ENCODE results near the gene FNDC3B.

FNDC3B gene

GRCh38 chr3:172390792-172391191 lies 351.4 kb downstream of the FNDC3B start:
- TF ChIP-seq CTCF (IDR thresholded peaks at IDR 0.05): no peak
- peaks cover 23% of the 10 kb centered on the region for H3K36me3 ChIP-seq
- no peaks in the 10 kb centered on the region for H3K9me3 ChIP-seq
- H3K27ac ChIP-seq: no peak overlapping the region
- no peaks in the 10 kb centered on the region for H3K27me3 ChIP-seq
- peaks cover 0 to 9% of the 10 kb centered on the region in 2 experiments for H3K4me1 ChIP-seq (ENCODE audit: control insufficient read depth in 1 of 2, insufficient read depth in 1 of 2, low read depth in 1 of 2, low read length in 1 of 2)
- H3K4me3 ChIP-seq (ENCODE audit: low read depth in 1 of 2, low read length in 1 of 2): no peak overlapping the region

- H3K4me1 ChIP-seq (ENCODE audit: control insufficient read depth in 1 of 2, insufficient read depth in 1 of 2, low read depth in 1 of 2, low read length in 1 of 2): peaks cover 0 to 9% of the 10 kb centered on the region in 2 experiments
- H3K9me3 ChIP-seq: no peaks in the 10 kb centered on the region
- TF ChIP-seq CTCF (IDR thresholded peaks at IDR 0.05): no peak
- peaks cover 27% of the 10 kb centered on the region for H3K36me3 ChIP-seq
- no peaks in the 10 kb centered on the region for H3K27me3 ChIP-seq
- H3K4me3 ChIP-seq (ENCODE audit: low read depth in 1 of 2, low read length in 1 of 2): no peak overlapping the region
- peak overlapping the region; percentile 15 for H3K27ac ChIP-seq
Observed at GRCh38 chr3:172391592-172392302, 352.4 kb downstream of the FNDC3B start.

- Histone ChIP-seq H3K36me3 (peaks cover 33% of the 10 kb centered on the region), H3K27ac (no peak overlapping the region)
Observed at GRCh38 chr3:172394692-172395091, 355.3 kb downstream of the FNDC3B start.

GRCh38 chr3:172396400-172396799 lies 357.0 kb downstream of the FNDC3B start:
- H3K27ac ChIP-seq: no peak overlapping the region

More at GRCh38 chr3:172394692-172395091, 355.3 kb downstream of the FNDC3B start:
- H3K4me3 ChIP-seq (ENCODE audit: low read depth in 1 of 2, low read length in 1 of 2): no peak overlapping the region
- no peaks in the 10 kb centered on the region for H3K27me3 ChIP-seq
- H3K4me1 ChIP-seq (ENCODE audit: control insufficient read depth in 1 of 2, insufficient read depth in 1 of 2, low read depth in 1 of 2, low read length in 1 of 2): peaks cover 0 to 9% of the 10 kb centered on the region in 2 experiments
- TF ChIP-seq CTCF (IDR thresholded peaks at IDR 0.05): no peak
- no peaks in the 10 kb centered on the region for H3K9me3 ChIP-seq

DNA sequence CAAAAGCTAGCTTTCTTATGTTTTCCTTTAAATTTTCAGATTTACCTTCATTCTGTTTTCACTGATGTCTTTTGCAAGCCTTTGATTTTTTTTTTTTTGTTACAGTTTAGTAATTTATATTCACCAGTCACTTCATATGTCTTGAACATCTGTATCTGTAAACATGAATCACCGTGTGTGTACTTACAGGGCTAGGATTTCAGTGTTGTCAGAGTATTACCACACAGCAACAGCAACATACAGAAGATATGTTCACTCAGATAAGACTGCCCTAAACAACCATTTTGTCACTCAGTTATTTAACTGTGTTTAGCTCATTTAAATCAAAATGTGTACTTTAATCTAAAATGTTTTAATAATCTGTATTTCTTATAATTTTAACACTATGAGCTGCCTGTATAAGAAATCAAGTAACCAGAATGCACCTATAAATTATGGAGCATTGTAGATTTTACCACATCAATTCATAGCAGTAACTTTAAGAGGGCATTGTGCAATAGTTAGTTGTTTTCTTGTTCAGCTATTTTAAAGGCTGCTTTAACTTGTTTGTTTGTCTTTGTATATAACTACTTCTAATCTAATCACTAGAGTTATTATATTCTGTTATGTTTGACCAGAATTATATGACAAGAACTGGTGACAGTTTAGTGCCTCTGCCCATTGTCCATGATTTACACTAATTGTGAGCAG lies 358.5 kb downstream of the FNDC3B start:
- Histone ChIP-seq H3K27ac (no peak overlapping the region), H3K4me3 (ENCODE audit: low read depth in 1 of 2, low read length in 1 of 2) (no peak overlapping the region), H3K36me3 (peaks cover 52% of the 10 kb centered on the region), H3K4me1 (ENCODE audit: control insufficient read depth in 1 of 2, insufficient read depth in 1 of 2, low read depth in 1 of 2, low read length in 1 of 2) (no peaks in the 10 kb centered on the region), H3K9me3 (no peaks in the 10 kb centered on the region), H3K27me3 (no peaks in the 10 kb centered on the region)
- TF ChIP-seq CTCF (IDR thresholded peaks at IDR 0.05): no peak

More at GRCh38 chr3:172396400-172396799, 357.0 kb downstream of the FNDC3B start:
- Histone ChIP-seq H3K4me1 (ENCODE audit: control insufficient read depth in 1 of 2, insufficient read depth in 1 of 2, low read depth in 1 of 2, low read length in 1 of 2) (peaks cover 0 to 7% of the 10 kb centered on the region in 2 experiments), H3K36me3 (peaks cover 41% of the 10 kb centered on the region), H3K27me3 (no peaks in the 10 kb centered on the region), H3K4me3 (ENCODE audit: low read depth in 1 of 2, low read length in 1 of 2) (no peak overlapping the region), H3K9me3 (no peaks in the 10 kb centered on the region)
- no peak for TF ChIP-seq CTCF (IDR thresholded peaks at IDR 0.05)
